Progenitor cell of endocrine pancreas (in vitro differentiated cells): Measurements from ENCODE around the gene SYNE3. TPM values are rescaled to one million over a fixed set of nuclear protein-coding genes. Genes with fewer than 3 reads are reported as not detected.

ENCODE experiments used
- DNase-seq: peaks from one replicate; pipeline ENCODE4 v3.0.0; 2021; ENCODE audit warnings: low spot score; ENCODE audit not compliant: unreplicated experiment
- H3K27ac Mint-ChIP-seq: 2 replicates; pipeline ENCODE4 v1.8.0; 2021; ENCODE audit warnings: mild to moderate bottlenecking, moderate library complexity, mixed read lengths
- H3K27me3 Mint-ChIP-seq: 2 replicates; pipeline ENCODE4 v1.8.0; 2021; ENCODE audit warnings: mixed read lengths
- H3K36me3 Mint-ChIP-seq: 2 replicates; pipeline ENCODE4 v1.8.0; 2022; ENCODE audit warnings: mixed read lengths; ENCODE audit not compliant: insufficient read depth
- H3K4me1 Mint-ChIP-seq: 2 replicates; pipeline ENCODE4 v1.8.0; 2021; ENCODE audit warnings: low read depth, mixed read lengths
- H3K4me3 Mint-ChIP-seq: 2 replicates; pipeline ENCODE4 v1.8.0; 2021; ENCODE audit warnings: low read depth, mild to moderate bottlenecking, moderate library complexity, mixed read lengths
- H3K9me3 Mint-ChIP-seq: 2 replicates; pipeline ENCODE4 v1.8.0; 2021; ENCODE audit warnings: low read depth, mixed read lengths
- total RNA-seq: library from RNA; stranded (reverse); gene quantifications from 2 replicates; pipeline ENCODE4 v1.2.1, GENCODE V29; 2021
- TF ChIP-seq, protein P1 (sequence below): fragments of 200-600 bp; sonication (generic); IDR thresholded peaks from one replicate; pipeline ENCODE4 v1.5.0; 2021; ENCODE audit warnings: antibody characterized with exemption, mild to moderate bottlenecking; ENCODE audit not compliant: unreplicated experiment

The SYNE3 gene
- total RNA-seq, 1 donor from 2014 or later: 0.31 TPM

DNA sequence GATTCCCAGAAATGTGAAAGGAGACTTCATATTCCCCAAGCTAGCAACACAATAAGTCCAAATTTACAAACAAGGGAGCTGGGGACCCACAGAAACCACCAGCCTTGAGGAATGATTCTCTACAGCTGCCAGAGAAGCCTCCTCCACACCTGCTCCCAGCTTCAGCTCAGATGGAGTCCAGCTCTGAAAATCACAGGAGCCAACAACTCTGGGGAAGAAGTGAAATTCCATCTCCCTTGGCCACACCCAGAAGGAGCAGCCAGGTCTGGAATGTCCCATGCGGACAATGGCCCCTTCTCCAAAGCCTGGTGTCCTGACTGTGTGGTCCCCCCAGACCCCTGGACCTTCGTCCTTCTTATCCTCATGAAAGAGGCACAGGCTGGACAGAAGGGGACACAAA, 45.4 kb downstream of the SYNE3 start:
- H3K36me3 Mint-ChIP-seq: no peaks in the 10 kb centered on the region
- no peak for DNase-seq
- H3K27ac Mint-ChIP-seq: no peak overlapping the region

DNA sequence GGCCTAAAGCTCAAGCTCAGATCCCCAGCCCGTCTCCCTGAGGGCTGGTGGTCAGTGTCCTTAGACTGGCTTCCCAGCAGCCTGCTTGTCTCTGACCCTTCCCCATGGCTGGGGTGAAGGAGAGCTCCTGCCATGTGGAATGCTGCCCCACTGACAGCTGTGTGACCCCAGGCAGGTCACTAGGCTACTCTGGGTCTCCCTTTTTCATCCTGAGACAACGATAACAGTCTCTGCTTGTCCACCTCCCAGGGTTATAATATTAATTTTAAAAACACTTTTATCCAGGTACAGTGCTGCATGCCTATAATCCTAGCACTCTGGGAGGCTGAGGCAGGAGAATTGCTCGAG, 47.3 kb downstream of the SYNE3 start:
- H3K4me1 Mint-ChIP-seq: peaks cover 14% of the 10 kb centered on the region
- TF ChIP-seq, protein P1, sequence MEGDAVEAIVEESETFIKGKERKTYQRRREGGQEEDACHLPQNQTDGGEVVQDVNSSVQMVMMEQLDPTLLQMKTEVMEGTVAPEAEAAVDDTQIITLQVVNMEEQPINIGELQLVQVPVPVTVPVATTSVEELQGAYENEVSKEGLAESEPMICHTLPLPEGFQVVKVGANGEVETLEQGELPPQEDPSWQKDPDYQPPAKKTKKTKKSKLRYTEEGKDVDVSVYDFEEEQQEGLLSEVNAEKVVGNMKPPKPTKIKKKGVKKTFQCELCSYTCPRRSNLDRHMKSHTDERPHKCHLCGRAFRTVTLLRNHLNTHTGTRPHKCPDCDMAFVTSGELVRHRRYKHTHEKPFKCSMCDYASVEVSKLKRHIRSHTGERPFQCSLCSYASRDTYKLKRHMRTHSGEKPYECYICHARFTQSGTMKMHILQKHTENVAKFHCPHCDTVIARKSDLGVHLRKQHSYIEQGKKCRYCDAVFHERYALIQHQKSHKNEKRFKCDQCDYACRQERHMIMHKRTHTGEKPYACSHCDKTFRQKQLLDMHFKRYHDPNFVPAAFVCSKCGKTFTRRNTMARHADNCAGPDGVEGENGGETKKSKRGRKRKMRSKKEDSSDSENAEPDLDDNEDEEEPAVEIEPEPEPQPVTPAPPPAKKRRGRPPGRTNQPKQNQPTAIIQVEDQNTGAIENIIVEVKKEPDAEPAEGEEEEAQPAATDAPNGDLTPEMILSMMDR: no peak
- DNase-seq: no peak
- H3K27ac Mint-ChIP-seq: peak overlapping the region; percentile 90
- no peaks in the 10 kb centered on the region for H3K36me3 Mint-ChIP-seq
- H3K9me3 Mint-ChIP-seq: no peaks in the 10 kb centered on the region
- no peak overlapping the region for H3K4me3 Mint-ChIP-seq
- H3K27me3 Mint-ChIP-seq: peaks cover 4% of the 10 kb centered on the region

More for the DNA sequence above, 45.4 kb downstream of the SYNE3 start:
- Mint-ChIP-seq H3K4me1 (peaks cover 14% of the 10 kb centered on the region), H3K9me3 (no peaks in the 10 kb centered on the region), H3K27me3 (peaks cover 4% of the 10 kb centered on the region), H3K4me3 (no peak overlapping the region)
- TF ChIP-seq, protein P1: no peak

DNA sequence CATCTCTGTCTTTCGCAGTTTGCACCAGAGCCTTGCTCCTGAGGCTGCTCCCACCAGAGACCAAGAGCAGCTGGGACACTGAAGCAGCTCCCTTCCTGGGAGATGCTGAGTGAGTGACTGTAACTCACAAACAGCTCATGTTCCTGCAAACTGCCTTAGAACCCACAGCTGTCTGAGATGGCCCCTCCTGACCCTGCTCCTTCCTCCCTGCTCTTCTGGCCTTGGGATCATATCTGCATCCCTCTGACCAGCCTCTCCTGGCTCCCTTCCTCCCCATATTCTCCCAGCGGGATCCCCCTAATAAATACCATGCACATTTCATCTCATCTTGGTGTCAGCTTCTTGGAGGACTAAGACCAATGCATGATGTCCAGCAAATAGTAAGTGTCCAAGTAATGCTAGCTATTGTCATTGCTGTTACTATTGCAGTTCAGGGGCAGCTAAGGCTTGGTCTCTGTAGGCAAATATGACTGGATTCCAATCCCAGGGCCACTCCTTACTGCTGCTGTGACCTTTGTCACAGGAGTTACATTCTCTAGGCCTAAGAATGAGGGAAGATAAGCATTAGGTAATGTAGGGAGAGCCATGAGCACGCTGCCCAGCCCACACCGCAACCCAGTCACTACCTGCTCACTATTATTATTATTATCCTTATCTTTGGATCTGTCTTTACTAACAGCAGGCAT, 47.9 kb downstream of the SYNE3 start:
- no peaks in the 10 kb centered on the region for H3K9me3 Mint-ChIP-seq
- DNase-seq: no peak
- peak overlapping the region; percentile 3 for H3K4me3 Mint-ChIP-seq
- H3K36me3 Mint-ChIP-seq: no peaks in the 10 kb centered on the region
- peak overlapping the region; percentile 90 for H3K27ac Mint-ChIP-seq
- peaks cover 4% of the 10 kb centered on the region for H3K27me3 Mint-ChIP-seq
- TF ChIP-seq, protein P1: no peak
- peaks cover 14% of the 10 kb centered on the region for H3K4me1 Mint-ChIP-seq

DNA sequence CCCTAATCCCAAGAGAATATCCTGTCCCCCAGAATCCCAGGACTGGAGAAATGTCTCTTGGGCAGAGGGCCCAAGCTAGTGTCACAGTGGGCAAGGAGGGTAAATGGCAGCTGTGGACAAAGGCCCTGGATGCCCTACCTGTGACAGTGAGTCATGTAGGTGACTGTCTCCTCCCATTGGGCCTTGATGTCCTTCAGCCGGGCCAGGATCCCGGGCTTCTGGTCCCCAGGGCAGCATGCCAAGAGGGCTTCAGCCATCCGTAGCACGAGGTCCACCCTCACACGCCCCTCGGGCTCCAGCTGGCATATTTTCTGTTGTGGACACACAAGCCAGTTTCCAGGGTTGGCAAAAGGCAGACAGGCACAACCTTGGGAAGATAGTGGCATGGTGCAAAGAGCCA, 48.8 kb downstream of the SYNE3 start:
- TF ChIP-seq, protein P1: no peak
- Mint-ChIP-seq H3K27ac (no peak overlapping the region), H3K4me3 (no peak overlapping the region), H3K9me3 (no peaks in the 10 kb centered on the region), H3K4me1 (peaks cover 12% of the 10 kb centered on the region), H3K36me3 (no peaks in the 10 kb centered on the region), H3K27me3 (no peaks in the 10 kb centered on the region)
- no peak for DNase-seq

DNA sequence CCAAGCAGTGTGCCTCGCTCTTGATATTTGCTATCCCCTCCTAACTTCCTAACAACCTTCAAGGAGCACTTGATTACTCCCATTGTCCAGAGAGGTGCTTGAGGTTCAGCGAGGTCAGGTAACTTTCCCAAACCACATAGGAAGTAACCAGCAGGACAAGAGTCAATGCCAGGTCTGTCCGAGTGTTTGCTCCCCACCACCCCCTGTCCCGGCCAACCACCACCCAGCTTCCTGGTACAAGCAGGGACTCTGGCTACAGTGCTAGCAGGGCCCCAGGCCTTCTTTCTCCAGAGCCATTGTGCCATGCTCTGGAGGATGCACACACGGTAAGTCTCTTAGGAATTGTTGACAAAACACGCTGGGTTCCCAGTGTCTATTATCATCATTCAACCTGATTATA, 49.2 kb downstream of the SYNE3 start:
- H3K27me3 Mint-ChIP-seq: peaks cover under 1% of the 10 kb centered on the region
- H3K9me3 Mint-ChIP-seq: no peaks in the 10 kb centered on the region
- H3K27ac Mint-ChIP-seq: no peak overlapping the region
- no peak overlapping the region for H3K4me3 Mint-ChIP-seq
- no peaks in the 10 kb centered on the region for H3K36me3 Mint-ChIP-seq
- TF ChIP-seq, protein P1: no peak
- H3K4me1 Mint-ChIP-seq: peaks cover 12% of the 10 kb centered on the region
- no peak for DNase-seq

Other genes with a start within 250 kb of the SYNE3 start
- 25.3 and 31.5 TPM in 2 replicates for gene CLMN, start 196.7 kb downstream of the SYNE3 start, total RNA-seq
- 53.3 and 54.8 TPM in 2 replicates for gene GLRX5, start 18.4 kb upstream of the SYNE3 start, total RNA-seq
- gene TCL1B, start 169.8 kb upstream of the SYNE3 start, total RNA-seq: not detected in 2 replicates
- gene TCL1A, start 197.5 kb upstream of the SYNE3 start, total RNA-seq: not detected in 2 replicates